Measurements from ENCODE around the gene EIF3B. TPM values are rescaled to one million over a fixed set of nuclear protein-coding genes. Genes with fewer than 3 reads are reported as not detected.

EIF3B gene
- total and polyA plus RNA-seq, 2 donors, result 86.0 to 115 TPM

DNA sequence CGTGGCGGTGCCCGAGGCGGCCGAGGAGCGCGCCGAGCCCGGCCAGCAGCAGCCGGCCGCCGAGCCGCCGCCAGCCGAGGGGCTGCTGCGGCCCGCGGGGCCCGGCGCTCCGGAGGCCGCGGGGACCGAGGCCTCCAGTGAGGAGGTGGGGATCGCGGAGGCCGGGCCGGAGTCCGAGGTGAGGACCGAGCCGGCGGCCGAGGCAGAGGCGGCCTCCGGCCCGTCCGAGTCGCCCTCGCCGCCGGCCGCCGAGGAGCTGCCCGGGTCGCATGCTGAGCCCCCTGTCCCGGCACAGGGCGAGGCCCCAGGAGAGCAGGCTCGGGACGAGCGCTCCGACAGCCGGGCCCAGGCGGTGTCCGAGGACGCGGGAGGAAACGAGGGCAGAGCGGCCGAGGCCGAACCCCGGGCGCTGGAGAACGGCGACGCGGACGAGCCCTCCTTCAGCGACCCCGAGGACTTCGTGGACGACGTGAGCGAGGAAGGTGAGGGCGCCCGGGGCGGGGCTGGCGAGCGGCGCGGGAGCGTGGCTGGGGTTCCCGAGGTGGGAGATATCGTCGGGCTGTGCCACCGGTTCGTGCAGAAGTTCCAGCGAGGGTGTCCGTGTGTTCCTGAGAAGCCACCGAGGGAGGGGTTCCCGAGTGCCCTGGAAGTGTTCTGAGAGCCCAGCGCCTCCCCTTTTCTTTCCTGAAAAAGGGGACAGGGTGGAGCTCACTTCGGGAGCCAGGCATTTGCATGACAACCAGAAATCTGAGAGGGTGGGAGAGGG is 495 bp downstream of the EIF3B start:
- Histone ChIP-seq H3K4me3 (ENCODE audit: low read length in 2 of 2) (peak overlapping the region; percentile 69 to 83), H3K9me3 (ENCODE audit: control insufficient read depth in 2 of 2, insufficient read depth in 1 of 2, low read length in 1 of 2) (no peaks in the 10 kb centered on the region), H3K4me1 (ENCODE audit: control insufficient read depth in 2 of 2, insufficient read depth in 2 of 2, low read length in 2 of 2) (peaks cover 13 to 27% of the 10 kb centered on the region in 2 donors), H3K27ac (ENCODE audit: low read depth in 1 of 2, low read length in 1 of 2) (peak overlapping the region in 1 of 2 donors; percentile 56), H3K27me3 (ENCODE audit: control insufficient read depth in 2 of 2, insufficient read depth in 1 of 2, low read length in 1 of 2) (no peaks in the 10 kb centered on the region), H3K36me3 (ENCODE audit: control insufficient read depth in 2 of 2, insufficient read depth in 2 of 2, low read length in 1 of 2) (peaks cover 15 to 34% of the 10 kb centered on the region in 2 donors)
- WGBS, result under 1% methylated on average over 92 of the region's 92 CpGs
- peak in 1 of 9 donors; percentile 22 for DNase-seq (ENCODE audit: low read depth in 6 of 9, low spot score in 9 of 9)

DNA sequence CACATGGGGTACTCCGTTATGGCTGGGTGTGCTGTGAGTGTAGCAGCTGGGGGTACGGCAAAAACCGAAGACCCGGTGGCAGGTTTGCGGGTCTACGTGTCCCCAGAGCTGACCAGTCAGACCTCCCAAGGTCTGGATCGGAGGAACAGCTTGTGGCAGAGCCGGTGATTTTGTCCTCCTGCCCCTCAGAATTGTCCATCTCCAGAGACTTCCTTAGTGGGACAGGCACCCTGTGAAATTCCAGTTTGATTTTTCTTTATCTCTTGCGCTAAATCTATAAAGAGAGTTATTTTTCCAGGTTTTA is 1.0 kb downstream of the EIF3B start:
- peaks cover 13 to 27% of the 10 kb centered on the region in 2 donors for H3K4me1 ChIP-seq (ENCODE audit: control insufficient read depth in 2 of 2, insufficient read depth in 2 of 2, low read length in 2 of 2)
- no peak overlapping the region for H3K27ac ChIP-seq (ENCODE audit: low read depth in 1 of 2, low read length in 1 of 2)
- H3K9me3 ChIP-seq (ENCODE audit: control insufficient read depth in 2 of 2, insufficient read depth in 1 of 2, low read length in 1 of 2), result no peaks in the 10 kb centered on the region
- WGBS, result 9% methylated on average over 9 of the region's 9 CpGs
- H3K4me3 ChIP-seq (ENCODE audit: low read length in 2 of 2), result peak overlapping the region; percentile 69 to 83
- H3K27me3 ChIP-seq (ENCODE audit: control insufficient read depth in 2 of 2, insufficient read depth in 1 of 2, low read length in 1 of 2), result no peaks in the 10 kb centered on the region
- H3K36me3 ChIP-seq (ENCODE audit: control insufficient read depth in 2 of 2, insufficient read depth in 2 of 2, low read length in 1 of 2), result peaks cover 16 to 38% of the 10 kb centered on the region in 2 donors
- DNase-seq (ENCODE audit: low read depth in 6 of 9, low spot score in 9 of 9), result no peak

DNA sequence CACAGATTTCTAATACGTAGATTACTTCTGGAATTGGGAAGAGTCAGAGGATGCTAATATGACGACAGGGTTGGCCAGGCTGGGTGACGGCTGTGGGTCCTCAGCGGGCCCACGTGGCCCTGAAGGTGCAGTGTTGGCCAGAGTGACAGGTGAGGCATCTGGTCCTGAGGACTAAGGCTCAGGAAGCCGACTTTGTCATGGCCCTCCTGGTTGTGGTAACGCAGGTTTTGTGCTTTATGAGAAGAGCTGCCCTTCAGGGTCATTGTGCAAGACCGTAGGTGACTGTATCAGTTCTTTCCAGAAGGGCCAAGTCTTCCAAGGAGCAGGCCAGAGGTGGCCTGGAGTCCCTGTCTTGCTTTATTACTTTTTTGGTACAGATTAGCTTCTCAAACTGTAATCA is 2.5 kb downstream of the EIF3B start:
- Histone ChIP-seq H3K27me3 (ENCODE audit: control insufficient read depth in 2 of 2, insufficient read depth in 1 of 2, low read length in 1 of 2) (no peaks in the 10 kb centered on the region), H3K4me3 (ENCODE audit: low read length in 2 of 2) (no peak overlapping the region), H3K36me3 (ENCODE audit: control insufficient read depth in 2 of 2, insufficient read depth in 2 of 2, low read length in 1 of 2) (peaks cover 20 to 51% of the 10 kb centered on the region in 2 donors), H3K4me1 (ENCODE audit: control insufficient read depth in 2 of 2, insufficient read depth in 2 of 2, low read length in 2 of 2) (peaks cover 13 to 27% of the 10 kb centered on the region in 2 donors), H3K9me3 (ENCODE audit: control insufficient read depth in 2 of 2, insufficient read depth in 1 of 2, low read length in 1 of 2) (no peaks in the 10 kb centered on the region), H3K27ac (ENCODE audit: low read depth in 1 of 2, low read length in 1 of 2) (no peak overlapping the region)
- 92% methylated on average over 8 of the region's 8 CpGs for WGBS
- DNase-seq (ENCODE audit: low read depth in 6 of 9, low spot score in 9 of 9), result no peak

DNA sequence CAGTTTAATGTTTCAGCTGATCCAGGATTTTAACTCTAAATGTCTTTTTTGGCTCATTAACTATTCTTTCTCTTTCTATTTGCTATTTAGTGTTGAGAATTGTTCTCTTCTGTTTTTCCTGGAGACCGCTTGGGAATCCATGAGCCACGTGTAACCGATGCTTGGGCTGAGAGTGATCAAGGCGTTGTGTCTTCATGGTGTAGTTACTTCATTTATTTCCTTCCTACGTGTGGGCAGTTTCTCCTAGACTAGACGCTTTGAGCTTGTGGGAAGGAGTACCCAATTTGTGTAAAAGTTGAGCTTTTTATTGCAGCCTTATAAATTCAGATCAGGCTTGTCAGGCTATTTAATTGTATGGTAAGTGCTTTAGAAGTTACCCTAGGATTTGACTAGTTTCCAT is 2.9 kb downstream of the EIF3B start:
- no peak overlapping the region for H3K4me3 ChIP-seq (ENCODE audit: low read length in 2 of 2)
- no peak for DNase-seq (ENCODE audit: low read depth in 6 of 9, low spot score in 9 of 9)
- WGBS, result 93% methylated on average over 6 of the region's 6 CpGs

DNA sequence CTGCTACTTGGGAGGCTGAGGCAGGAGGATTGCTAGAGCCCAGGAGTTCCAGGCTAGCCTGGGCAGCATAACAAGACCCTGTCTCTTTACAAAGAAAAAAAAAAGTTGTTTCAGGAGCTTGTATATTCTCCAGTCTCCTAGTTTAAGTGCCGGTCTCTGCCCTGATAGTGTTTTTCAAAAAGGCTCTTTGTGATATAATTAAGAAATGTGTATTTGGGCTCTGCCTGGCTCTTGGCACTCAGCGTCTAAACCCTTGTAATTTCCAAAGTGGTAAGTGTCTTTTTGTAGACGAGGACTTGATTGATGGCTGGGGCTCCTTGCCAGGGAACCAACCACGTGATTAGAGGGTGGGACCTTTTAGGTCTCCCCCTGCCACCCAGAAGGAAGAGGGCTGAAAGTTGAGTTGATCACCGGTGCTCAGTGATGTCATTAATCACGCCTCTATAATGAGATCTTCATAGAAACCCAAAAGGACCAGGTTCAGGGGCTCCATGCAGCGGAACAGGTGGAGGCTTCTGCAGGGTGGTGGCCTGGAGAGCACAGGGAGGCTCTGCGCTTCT is 4.4 kb downstream of the EIF3B start:
- H3K4me3 ChIP-seq (ENCODE audit: low read length in 2 of 2), result no peak overlapping the region
- H3K9me3 ChIP-seq (ENCODE audit: control insufficient read depth in 2 of 2, insufficient read depth in 1 of 2, low read length in 1 of 2), result no peaks in the 10 kb centered on the region
- H3K36me3 ChIP-seq (ENCODE audit: control insufficient read depth in 2 of 2, insufficient read depth in 2 of 2, low read length in 1 of 2), result peaks cover 36 to 68% of the 10 kb centered on the region in 2 donors
- H3K4me1 ChIP-seq (ENCODE audit: control insufficient read depth in 2 of 2, insufficient read depth in 2 of 2, low read length in 2 of 2), result peaks cover 7 to 21% of the 10 kb centered on the region in 2 donors
- WGBS, result 93% methylated on average over 8 of the region's 8 CpGs
- H3K27ac ChIP-seq (ENCODE audit: low read depth in 1 of 2, low read length in 1 of 2), result no peak overlapping the region
- H3K27me3 ChIP-seq (ENCODE audit: control insufficient read depth in 2 of 2, insufficient read depth in 1 of 2, low read length in 1 of 2), result no peaks in the 10 kb centered on the region
- DNase-seq (ENCODE audit: low read depth in 6 of 9, low spot score in 9 of 9), result no peak

More for the DNA sequence above, 2.9 kb downstream of the EIF3B start:
- no peaks in the 10 kb centered on the region for H3K9me3 ChIP-seq (ENCODE audit: control insufficient read depth in 2 of 2, insufficient read depth in 1 of 2, low read length in 1 of 2)
- peaks cover 13 to 27% of the 10 kb centered on the region in 2 donors for H3K4me1 ChIP-seq (ENCODE audit: control insufficient read depth in 2 of 2, insufficient read depth in 2 of 2, low read length in 2 of 2)
- H3K27me3 ChIP-seq (ENCODE audit: control insufficient read depth in 2 of 2, insufficient read depth in 1 of 2, low read length in 1 of 2), result no peaks in the 10 kb centered on the region
- no peak overlapping the region for H3K27ac ChIP-seq (ENCODE audit: low read depth in 1 of 2, low read length in 1 of 2)
- H3K36me3 ChIP-seq (ENCODE audit: control insufficient read depth in 2 of 2, insufficient read depth in 2 of 2, low read length in 1 of 2), result peaks cover 24 to 55% of the 10 kb centered on the region in 2 donors

DNA sequence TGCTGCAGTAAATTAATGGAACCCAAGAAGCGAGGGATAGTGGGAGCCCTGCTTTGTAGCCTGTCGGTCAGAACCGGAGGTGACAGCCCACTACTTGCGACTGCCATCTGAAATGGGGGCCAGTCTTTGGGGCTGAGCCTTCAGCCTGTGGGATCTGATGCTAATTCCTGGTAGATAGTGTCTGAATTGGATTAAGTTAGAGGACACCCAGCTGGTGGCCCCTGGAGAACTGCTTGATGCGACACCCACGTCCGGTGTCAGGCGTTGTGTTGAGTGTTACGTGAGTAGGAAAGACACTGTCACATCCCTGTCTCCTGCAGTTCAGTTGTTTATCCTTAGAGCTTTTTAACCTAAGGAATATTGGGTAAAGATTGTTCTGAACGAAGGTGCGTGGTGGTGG is 5.0 kb downstream of the EIF3B start:
- H3K27ac ChIP-seq (ENCODE audit: low read depth in 1 of 2, low read length in 1 of 2), result no peak overlapping the region
- no peak for DNase-seq (ENCODE audit: low read depth in 6 of 9, low spot score in 9 of 9)
- no peak overlapping the region for H3K4me3 ChIP-seq (ENCODE audit: low read length in 2 of 2)
- peaks cover 42 to 73% of the 10 kb centered on the region in 2 donors for H3K36me3 ChIP-seq (ENCODE audit: control insufficient read depth in 2 of 2, insufficient read depth in 2 of 2, low read length in 1 of 2)
- no peaks in the 10 kb centered on the region for H3K9me3 ChIP-seq (ENCODE audit: control insufficient read depth in 2 of 2, insufficient read depth in 1 of 2, low read length in 1 of 2)
- 99% methylated on average over 11 of the region's 11 CpGs for WGBS
- H3K4me1 ChIP-seq (ENCODE audit: control insufficient read depth in 2 of 2, insufficient read depth in 2 of 2, low read length in 2 of 2), result peaks cover 7 to 21% of the 10 kb centered on the region in 2 donors
- no peaks in the 10 kb centered on the region for H3K27me3 ChIP-seq (ENCODE audit: control insufficient read depth in 2 of 2, insufficient read depth in 1 of 2, low read length in 1 of 2)

DNA sequence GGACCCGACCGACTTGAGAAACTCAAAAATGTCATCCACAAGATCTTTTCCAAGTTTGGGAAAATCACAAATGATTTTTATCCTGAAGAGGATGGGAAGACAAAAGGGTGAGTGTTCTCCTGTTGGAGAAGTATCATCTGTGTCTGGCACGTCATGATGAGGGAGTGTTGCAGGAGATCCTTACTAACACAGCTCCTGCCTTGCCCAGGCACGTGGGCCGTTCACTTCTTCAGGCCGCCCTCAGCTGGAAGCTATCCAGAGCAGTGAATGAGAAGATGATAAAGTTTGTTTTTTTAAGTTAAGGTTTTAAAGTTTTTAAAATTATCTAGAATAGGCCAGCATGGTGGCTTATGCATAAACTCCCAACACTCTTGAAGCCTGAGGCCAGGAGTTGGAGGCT is 6.2 kb downstream of the EIF3B start:
- Histone ChIP-seq H3K4me3 (ENCODE audit: low read length in 2 of 2) (no peak overlapping the region), H3K27ac (ENCODE audit: low read depth in 1 of 2, low read length in 1 of 2) (no peak overlapping the region), H3K27me3 (ENCODE audit: control insufficient read depth in 2 of 2, insufficient read depth in 1 of 2, low read length in 1 of 2) (no peaks in the 10 kb centered on the region), H3K4me1 (ENCODE audit: control insufficient read depth in 2 of 2, insufficient read depth in 2 of 2, low read length in 2 of 2) (peaks cover 4 to 16% of the 10 kb centered on the region in 2 donors), H3K9me3 (ENCODE audit: control insufficient read depth in 2 of 2, insufficient read depth in 1 of 2, low read length in 1 of 2) (no peaks in the 10 kb centered on the region), H3K36me3 (ENCODE audit: control insufficient read depth in 2 of 2, insufficient read depth in 2 of 2, low read length in 1 of 2) (peaks cover 54 to 85% of the 10 kb centered on the region in 2 donors)
- DNase-seq (ENCODE audit: low read depth in 6 of 9, low spot score in 9 of 9), result no peak
- 95% methylated on average over 6 of the region's 6 CpGs for WGBS

DNA sequence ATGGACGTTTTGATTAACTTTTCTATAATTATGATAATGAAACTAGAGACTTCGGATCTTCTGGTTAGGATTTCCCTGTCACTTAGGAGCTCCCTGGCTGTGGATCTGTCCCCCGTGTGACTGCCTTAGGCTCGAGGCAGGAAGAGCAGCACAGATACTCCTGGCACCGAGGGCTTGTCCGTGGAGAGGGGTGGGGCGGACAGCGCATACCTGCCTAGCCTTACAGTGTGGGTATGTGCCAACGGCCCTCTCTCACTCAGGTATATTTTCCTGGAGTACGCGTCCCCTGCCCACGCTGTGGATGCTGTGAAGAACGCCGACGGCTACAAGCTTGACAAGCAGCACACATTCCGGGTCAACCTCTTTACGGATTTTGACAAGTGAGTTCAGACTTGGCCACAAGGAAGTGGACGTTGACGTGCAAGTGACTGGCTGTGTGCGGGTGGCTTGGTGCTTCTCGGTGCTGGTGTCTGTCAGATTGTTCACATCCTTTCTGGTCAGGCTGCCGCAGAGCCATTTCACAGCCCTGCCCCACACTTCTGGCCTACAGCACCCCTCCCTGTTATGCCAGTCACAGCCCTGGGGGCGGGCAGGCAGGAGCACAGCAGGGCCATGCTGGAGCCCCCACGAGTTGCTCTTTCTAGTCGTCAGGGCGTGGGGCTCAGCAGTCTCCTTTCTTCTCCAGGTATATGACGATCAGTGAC is 7.9 kb downstream of the EIF3B start:
- H3K4me3 ChIP-seq (ENCODE audit: low read length in 2 of 2), result no peak overlapping the region
- DNase-seq (ENCODE audit: low read depth in 6 of 9, low spot score in 9 of 9), result no peak
- H3K27me3 ChIP-seq (ENCODE audit: control insufficient read depth in 2 of 2, insufficient read depth in 1 of 2, low read length in 1 of 2), result no peaks in the 10 kb centered on the region
- 95% methylated on average over 27 of the region's 27 CpGs for WGBS
- H3K27ac ChIP-seq (ENCODE audit: low read depth in 1 of 2, low read length in 1 of 2), result no peak overlapping the region
- H3K9me3 ChIP-seq (ENCODE audit: control insufficient read depth in 2 of 2, insufficient read depth in 1 of 2, low read length in 1 of 2), result no peaks in the 10 kb centered on the region
- peaks cover 0 to under 1% of the 10 kb centered on the region in 2 donors for H3K4me1 ChIP-seq (ENCODE audit: control insufficient read depth in 2 of 2, insufficient read depth in 2 of 2, low read length in 2 of 2)
- H3K36me3 ChIP-seq (ENCODE audit: control insufficient read depth in 2 of 2, insufficient read depth in 2 of 2, low read length in 1 of 2), result peaks cover 68 to 92% of the 10 kb centered on the region in 2 donors

DNA sequence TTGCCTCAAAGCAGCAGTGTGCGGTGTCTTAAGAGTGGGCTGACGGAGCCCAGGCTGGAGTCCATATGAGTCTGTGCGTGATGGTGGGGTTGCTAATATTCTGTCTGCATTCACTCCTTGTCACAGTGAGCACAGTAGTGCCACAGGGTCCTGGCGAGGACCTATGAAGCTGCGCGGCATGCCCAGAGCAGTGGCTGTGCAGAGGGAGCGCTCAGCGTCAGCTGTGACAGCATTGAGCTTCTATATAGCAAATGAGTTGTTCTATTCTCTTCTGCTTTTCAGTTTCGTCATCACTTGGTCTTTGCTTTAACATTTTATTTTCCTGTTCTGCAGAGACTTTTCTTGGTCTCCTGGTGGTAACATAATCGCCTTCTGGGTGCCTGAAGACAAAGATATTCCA is 14.5 kb downstream of the EIF3B start:
- H3K4me3 ChIP-seq (ENCODE audit: low read length in 2 of 2), result no peak overlapping the region
- H3K4me1 ChIP-seq (ENCODE audit: control insufficient read depth in 2 of 2, insufficient read depth in 2 of 2, low read length in 2 of 2), result no peaks in the 10 kb centered on the region
- no peaks in the 10 kb centered on the region for H3K27me3 ChIP-seq (ENCODE audit: control insufficient read depth in 2 of 2, insufficient read depth in 1 of 2, low read length in 1 of 2)
- H3K9me3 ChIP-seq (ENCODE audit: control insufficient read depth in 2 of 2, insufficient read depth in 1 of 2, low read length in 1 of 2), result no peaks in the 10 kb centered on the region
- 99% methylated on average over 10 of the region's 10 CpGs for WGBS
- H3K27ac ChIP-seq (ENCODE audit: low read depth in 1 of 2, low read length in 1 of 2), result no peak overlapping the region
- peaks cover 90 to 98% of the 10 kb centered on the region in 2 donors for H3K36me3 ChIP-seq (ENCODE audit: control insufficient read depth in 2 of 2, insufficient read depth in 2 of 2, low read length in 1 of 2)
- DNase-seq (ENCODE audit: low read depth in 6 of 9, low spot score in 9 of 9), result no peak

Data from thymus (tissue), 11 donors.